Panc1 (cell line): ENCODE data around the gene UBP1. TPM values are rescaled to one million over a fixed set of nuclear protein-coding genes. Genes with fewer than 3 reads are reported as not detected.

Source experiments
- total RNA-seq: library from RNA; stranded (reverse); gene quantifications from one replicate; pipeline ENCODE4 v1.2.1, GENCODE V29; 2021; ENCODE audit not compliant: unreplicated experiment

UBP1 gene
- total RNA-seq, 1 experiment from 2014 or later: 62.4 TPM

Other genes with a start within 250 kb of the UBP1 start
- gene SUSD5, start 221.6 kb downstream of the UBP1 start, total RNA-seq: 16.3 TPM
- gene FBXL2, start 163.0 kb downstream of the UBP1 start, total RNA-seq: 12.3 TPM